H9 (cell line): ENCODE measurements around the gene BSPRY. TPM values are rescaled to one million over a fixed set of nuclear protein-coding genes. Genes with fewer than 3 reads are reported as not detected.

ENCODE experiments used
- DNase-seq: peaks from one replicate; pipeline ENCODE4 v3.0.0-alpha.2; 2017
- H2AFZ ChIP-seq: one replicate; pipeline ENCODE4 v1.6.1; 2013; ENCODE audit warnings: mild to moderate bottlenecking, low read length, control low read depth, moderate library complexity
- H2AK5ac ChIP-seq: 2 replicates; pipeline ENCODE4 v1.6.1; 2013; ENCODE audit warnings: low read length, control low read depth, mixed read lengths; ENCODE audit not compliant: insufficient read length
- H2BK120ac ChIP-seq: one replicate; pipeline ENCODE4 v1.6.1; 2013; ENCODE audit warnings: low read depth, mild to moderate bottlenecking, low read length, control low read depth, inconsistent platforms; ENCODE audit not compliant: poor library complexity, severe bottlenecking
- H2BK12ac ChIP-seq: 2 replicates; pipeline ENCODE4 v1.6.1; 2013; ENCODE audit warnings: low read length, control low read depth, mixed read lengths, low read depth; ENCODE audit not compliant: insufficient read length
- H2BK15ac ChIP-seq: 2 replicates; pipeline ENCODE4 v1.6.1; 2013; ENCODE audit warnings: low read depth, low read length, control low read depth
- H2BK20ac ChIP-seq: one replicate; pipeline ENCODE4 v1.6.1; 2013; ENCODE audit warnings: low read depth, mild to moderate bottlenecking, low read length, control low read depth, inconsistent platforms; ENCODE audit not compliant: poor library complexity, severe bottlenecking
- H2BK5ac ChIP-seq: 2 replicates; pipeline ENCODE4 v1.6.1; 2013; ENCODE audit warnings: low read length, control low read depth, mixed read lengths; ENCODE audit not compliant: insufficient read length
- H3K14ac ChIP-seq: 2 replicates; pipeline ENCODE4 v1.6.1; 2013; ENCODE audit warnings: low read length, control low read depth; ENCODE audit not compliant: insufficient read depth
- H3K18ac ChIP-seq: 2 replicates; pipeline ENCODE4 v1.6.1; 2013; ENCODE audit warnings: low read depth, mild to moderate bottlenecking, mixed read lengths, low read length, control low read depth; ENCODE audit not compliant: insufficient read length
- H3K23ac ChIP-seq: 2 replicates; pipeline ENCODE4 v1.6.1; 2013; ENCODE audit warnings: low read length, control low read depth, mixed read lengths, low read depth; ENCODE audit not compliant: insufficient read length
- H3K23me2 ChIP-seq: 2 replicates; pipeline ENCODE4 v1.6.1; 2013; ENCODE audit warnings: low read depth, mild to moderate bottlenecking, mixed read lengths, low read length, control low read depth; ENCODE audit not compliant: insufficient read length, poor library complexity, severe bottlenecking
- H3K27ac ChIP-seq: 2 replicates; pipeline ENCODE4 v1.5.1; 2013; ENCODE audit warnings: low read length, control low read depth, mixed read lengths, low read depth; ENCODE audit not compliant: insufficient read length
- H3K27me3 ChIP-seq: 2 replicates; pipeline ENCODE4 v1.6.1; 2013; ENCODE audit warnings: low read length, control low read depth, inconsistent platforms; ENCODE audit not compliant: insufficient read depth
- H3K4ac ChIP-seq: 2 replicates; pipeline ENCODE4 v1.6.1; 2013; ENCODE audit warnings: low read depth, mild to moderate bottlenecking, control low read depth, inconsistent platforms, low read length, moderate library complexity
- H3K4me1 ChIP-seq: 2 replicates; pipeline ENCODE4 v1.6.1; 2013; ENCODE audit warnings: low read length, control low read depth, inconsistent platforms; ENCODE audit not compliant: insufficient read depth
- H3K4me2 ChIP-seq: 2 replicates; pipeline ENCODE4 v1.6.1; 2013; ENCODE audit warnings: low read length, control low read depth, mixed read lengths; ENCODE audit not compliant: insufficient read length, insufficient read depth
- H3K56ac ChIP-seq: 2 replicates; pipeline ENCODE4 v1.6.1; 2013; ENCODE audit warnings: low read depth, mild to moderate bottlenecking, mixed read lengths, low read length, control low read depth; ENCODE audit not compliant: insufficient read length
- H3K79me1 ChIP-seq: 2 replicates; pipeline ENCODE4 v1.6.1; 2013; ENCODE audit warnings: low read depth, mild to moderate bottlenecking, moderate library complexity, low read length, control low read depth, inconsistent platforms; ENCODE audit not compliant: insufficient read depth, poor library complexity, severe bottlenecking
- H3K79me2 ChIP-seq: 2 replicates; pipeline ENCODE4 v1.6.1; 2013; ENCODE audit warnings: low read length, control low read depth, inconsistent platforms; ENCODE audit not compliant: insufficient read depth
- H3K9ac ChIP-seq: 2 replicates; pipeline ENCODE4 v1.6.1; 2013; ENCODE audit warnings: low read length, control low read depth, mixed read lengths; ENCODE audit not compliant: insufficient read length; ENCODE audit errors: extremely low read depth
- H3K9me3 ChIP-seq: one replicate; pipeline ENCODE4 v1.6.1; 2013; ENCODE audit warnings: low read depth, low read length, inconsistent platforms; ENCODE audit not compliant: control insufficient read depth
- H3T11ph ChIP-seq: one replicate; pipeline ENCODE4 v1.6.1; 2013; ENCODE audit warnings: mild to moderate bottlenecking, low read length, control low read depth, inconsistent platforms
- H4K20me1 ChIP-seq: one replicate; pipeline ENCODE4 v1.6.1; 2013; ENCODE audit not compliant: control insufficient read depth, insufficient read length, insufficient read depth
- H4K5ac ChIP-seq: 2 replicates; pipeline ENCODE4 v1.6.1; 2013; ENCODE audit warnings: low read depth, mild to moderate bottlenecking, mixed read lengths, low read length, control low read depth; ENCODE audit not compliant: insufficient read length
- H4K8ac ChIP-seq: replicated peaks from 2 replicates; pipeline ENCODE4 v1.6.1; 2013; ENCODE audit warnings: low read length, control low read depth, mixed read lengths, low read depth; ENCODE audit not compliant: insufficient read length
- H4K91ac ChIP-seq: 2 replicates; pipeline ENCODE4 v1.6.1; 2013; ENCODE audit warnings: low read depth, mild to moderate bottlenecking, moderate library complexity, mixed read lengths, low read length, control low read depth; ENCODE audit not compliant: insufficient read length
- H3K27ac Mint-ChIP-seq, 3 experiments: 2 replicates in 2 of 3; 3 replicates in 1 of 3; pipeline ENCODE4 v1.8.0; 2020 to 2021; ENCODE audit warnings: mixed read lengths in 3 of 3, mild to moderate bottlenecking in 1 of 3, moderate library complexity in 1 of 3
- H3K27me3 Mint-ChIP-seq: 2 replicates; pipeline ENCODE4 v1.8.0; 2021; ENCODE audit warnings: low read depth, mild to moderate bottlenecking, moderate library complexity, mixed read lengths
- H3K36me3 Mint-ChIP-seq, 3 experiments: 2 replicates in 2 of 3; 3 replicates in 1 of 3; pipeline ENCODE4 v1.8.0; 2020 to 2021; ENCODE audit warnings: low read depth in 3 of 3, mixed read lengths in 3 of 3; ENCODE audit not compliant: insufficient read depth in 1 of 3
- H3K4me1 Mint-ChIP-seq, 2 experiments: 2 replicates each; pipeline ENCODE4 v1.8.0; 2020; ENCODE audit warnings: mixed read lengths in 2 of 2
- H3K4me3 Mint-ChIP-seq, 2 experiments: 2 replicates in 1 of 2; 3 replicates in 1 of 2; pipeline ENCODE4 v1.8.0; 2020 to 2021; ENCODE audit warnings: mild to moderate bottlenecking in 2 of 2, mixed read lengths in 2 of 2, moderate library complexity in 1 of 2
- H3K9me3 Mint-ChIP-seq, 2 experiments: 2 replicates in 1 of 2; 3 replicates in 1 of 2; pipeline ENCODE4 v1.8.0; 2020; ENCODE audit warnings: mild to moderate bottlenecking in 2 of 2, mixed read lengths in 2 of 2, moderate library complexity in 1 of 2
- CTCF ChIP-seq: fragments of 200-600 bp; sonication (generic); conservative IDR thresholded peaks from 3 replicates; pipeline ENCODE4 v1.8.0; 2021; ENCODE audit warnings: antibody characterized with exemption, mild to moderate bottlenecking
- WGBS: extraction: QIAGEN DNeasy Blood & Tissue Kit; methylation state at CpG from one replicate; pipeline ENCODE4 v1.1.7; 2013; ENCODE audit warnings: missing lambda C conversion rate, low lambda C conversion rate, mixed read lengths; ENCODE audit not compliant: insufficient read length; ENCODE audit errors: extremely low coverage; 5-methylcytosine and 5-hydroxymethylcytosine counted together
- total RNA-seq: library from RNA; stranded (reverse); gene quantifications from 2 replicates; pipeline ENCODE4 v1.2.1, GENCODE V29; 2021

The BSPRY gene
- total RNA-seq, 1 experiment from 2014 or later: 4.5 TPM

- no peak overlapping the region for H3K4ac ChIP-seq
- H4K20me1 ChIP-seq: no peaks in the 10 kb centered on the region
- H3K27me3 ChIP-seq: no peaks in the 10 kb centered on the region
- no peak overlapping the region for H4K91ac ChIP-seq
- H3K36me3 Mint-ChIP-seq: no peaks in the 10 kb centered on the region; a peak in 1 of 7 replicates
- no peaks in the 10 kb centered on the region for H3K27me3 Mint-ChIP-seq
- H2BK12ac ChIP-seq: no peak overlapping the region
- no peak overlapping the region for H3T11ph ChIP-seq
- no peak overlapping the region for H4K5ac ChIP-seq
- no peak overlapping the region for H3K14ac ChIP-seq
- no peaks in the 10 kb centered on the region for H3K79me1 ChIP-seq
- H3K56ac ChIP-seq: no peak overlapping the region
- TF ChIP-seq CTCF: no peak
- no peak overlapping the region for H3K18ac ChIP-seq
- H3K4me2 ChIP-seq: no peak overlapping the region
- no peak overlapping the region for H2BK5ac ChIP-seq
- no peak overlapping the region for H2BK15ac ChIP-seq
- no peaks in the 10 kb centered on the region for H3K9me3 ChIP-seq
- no peaks in the 10 kb centered on the region; the same call in 1 of the 2 replicates for H3K4me1 ChIP-seq
- no peaks in the 10 kb centered on the region for H3K23me2 ChIP-seq
- no peak overlapping the region for H2AK5ac ChIP-seq
- no peak for DNase-seq
- no peak overlapping the region for H2BK120ac ChIP-seq
- no peak overlapping the region for H2BK20ac ChIP-seq
- no peak overlapping the region for H3K27ac ChIP-seq
- no peaks in the 10 kb centered on the region for H3K79me2 ChIP-seq
- no peak overlapping the region for H3K4me3 Mint-ChIP-seq
- no peaks in the 10 kb centered on the region for H3K9me3 Mint-ChIP-seq
- no peak overlapping the region for H3K23ac ChIP-seq
- H3K9ac ChIP-seq: no peak overlapping the region
- no peak overlapping the region for H2AFZ ChIP-seq
- peaks cover 6 to 7% of the 10 kb centered on the region in 2 experiments for H3K4me1 Mint-ChIP-seq
- H3K27ac Mint-ChIP-seq: no peak overlapping the region
- WGBS: no CpG with 5 or more reads among the region's 7 CpGs
- no peak overlapping the region for H4K8ac ChIP-seq
These were observed 12.1 kb downstream of the BSPRY start for GRCh38 chr9:113361304-113362018.
